H9 (cell line): ENCODE measurements around the gene CCDC9B. TPM values are rescaled to one million over a fixed set of nuclear protein-coding genes. Genes with fewer than 3 reads are reported as not detected.
A peak's percentile ranks its signal among the peaks of the same experiment; 100 is the strongest.

Source experiments
- DNase-seq: peaks from one replicate; pipeline ENCODE4 v3.0.0-alpha.2; 2017
- H2AFZ ChIP-seq: one replicate; pipeline ENCODE4 v1.6.1; 2013; ENCODE audit warnings: mild to moderate bottlenecking, low read length, control low read depth, moderate library complexity
- H2AK5ac ChIP-seq: 2 replicates; pipeline ENCODE4 v1.6.1; 2013; ENCODE audit warnings: low read length, control low read depth, mixed read lengths; ENCODE audit not compliant: insufficient read length
- H2BK120ac ChIP-seq: one replicate; pipeline ENCODE4 v1.6.1; 2013; ENCODE audit warnings: low read depth, mild to moderate bottlenecking, low read length, control low read depth, inconsistent platforms; ENCODE audit not compliant: poor library complexity, severe bottlenecking
- H2BK12ac ChIP-seq: 2 replicates; pipeline ENCODE4 v1.6.1; 2013; ENCODE audit warnings: low read length, control low read depth, mixed read lengths, low read depth; ENCODE audit not compliant: insufficient read length
- H2BK15ac ChIP-seq: 2 replicates; pipeline ENCODE4 v1.6.1; 2013; ENCODE audit warnings: low read depth, low read length, control low read depth
- H2BK20ac ChIP-seq: one replicate; pipeline ENCODE4 v1.6.1; 2013; ENCODE audit warnings: low read depth, mild to moderate bottlenecking, low read length, control low read depth, inconsistent platforms; ENCODE audit not compliant: poor library complexity, severe bottlenecking
- H2BK5ac ChIP-seq: 2 replicates; pipeline ENCODE4 v1.6.1; 2013; ENCODE audit warnings: low read length, control low read depth, mixed read lengths; ENCODE audit not compliant: insufficient read length
- H3K14ac ChIP-seq: 2 replicates; pipeline ENCODE4 v1.6.1; 2013; ENCODE audit warnings: low read length, control low read depth; ENCODE audit not compliant: insufficient read depth
- H3K18ac ChIP-seq: 2 replicates; pipeline ENCODE4 v1.6.1; 2013; ENCODE audit warnings: low read depth, mild to moderate bottlenecking, mixed read lengths, low read length, control low read depth; ENCODE audit not compliant: insufficient read length
- H3K23ac ChIP-seq: 2 replicates; pipeline ENCODE4 v1.6.1; 2013; ENCODE audit warnings: low read length, control low read depth, mixed read lengths, low read depth; ENCODE audit not compliant: insufficient read length
- H3K23me2 ChIP-seq: 2 replicates; pipeline ENCODE4 v1.6.1; 2013; ENCODE audit warnings: low read depth, mild to moderate bottlenecking, mixed read lengths, low read length, control low read depth; ENCODE audit not compliant: insufficient read length, poor library complexity, severe bottlenecking
- H3K27ac ChIP-seq: 2 replicates; pipeline ENCODE4 v1.5.1; 2013; ENCODE audit warnings: low read length, control low read depth, mixed read lengths, low read depth; ENCODE audit not compliant: insufficient read length
- H3K27me3 ChIP-seq: 2 replicates; pipeline ENCODE4 v1.6.1; 2013; ENCODE audit warnings: low read length, control low read depth, inconsistent platforms; ENCODE audit not compliant: insufficient read depth
- H3K4ac ChIP-seq: 2 replicates; pipeline ENCODE4 v1.6.1; 2013; ENCODE audit warnings: low read depth, mild to moderate bottlenecking, control low read depth, inconsistent platforms, low read length, moderate library complexity
- H3K4me1 ChIP-seq: 2 replicates; pipeline ENCODE4 v1.6.1; 2013; ENCODE audit warnings: low read length, control low read depth, inconsistent platforms; ENCODE audit not compliant: insufficient read depth
- H3K4me2 ChIP-seq: 2 replicates; pipeline ENCODE4 v1.6.1; 2013; ENCODE audit warnings: low read length, control low read depth, mixed read lengths; ENCODE audit not compliant: insufficient read length, insufficient read depth
- H3K56ac ChIP-seq: 2 replicates; pipeline ENCODE4 v1.6.1; 2013; ENCODE audit warnings: low read depth, mild to moderate bottlenecking, mixed read lengths, low read length, control low read depth; ENCODE audit not compliant: insufficient read length
- H3K79me1 ChIP-seq: 2 replicates; pipeline ENCODE4 v1.6.1; 2013; ENCODE audit warnings: low read depth, mild to moderate bottlenecking, moderate library complexity, low read length, control low read depth, inconsistent platforms; ENCODE audit not compliant: insufficient read depth, poor library complexity, severe bottlenecking
- H3K79me2 ChIP-seq: 2 replicates; pipeline ENCODE4 v1.6.1; 2013; ENCODE audit warnings: low read length, control low read depth, inconsistent platforms; ENCODE audit not compliant: insufficient read depth
- H3K9ac ChIP-seq: 2 replicates; pipeline ENCODE4 v1.6.1; 2013; ENCODE audit warnings: low read length, control low read depth, mixed read lengths; ENCODE audit not compliant: insufficient read length; ENCODE audit errors: extremely low read depth
- H3K9me3 ChIP-seq: one replicate; pipeline ENCODE4 v1.6.1; 2013; ENCODE audit warnings: low read depth, low read length, inconsistent platforms; ENCODE audit not compliant: control insufficient read depth
- H3T11ph ChIP-seq: one replicate; pipeline ENCODE4 v1.6.1; 2013; ENCODE audit warnings: mild to moderate bottlenecking, low read length, control low read depth, inconsistent platforms
- H4K20me1 ChIP-seq: one replicate; pipeline ENCODE4 v1.6.1; 2013; ENCODE audit not compliant: control insufficient read depth, insufficient read length, insufficient read depth
- H4K5ac ChIP-seq: 2 replicates; pipeline ENCODE4 v1.6.1; 2013; ENCODE audit warnings: low read depth, mild to moderate bottlenecking, mixed read lengths, low read length, control low read depth; ENCODE audit not compliant: insufficient read length
- H4K8ac ChIP-seq: replicated peaks from 2 replicates; pipeline ENCODE4 v1.6.1; 2013; ENCODE audit warnings: low read length, control low read depth, mixed read lengths, low read depth; ENCODE audit not compliant: insufficient read length
- H4K91ac ChIP-seq: 2 replicates; pipeline ENCODE4 v1.6.1; 2013; ENCODE audit warnings: low read depth, mild to moderate bottlenecking, moderate library complexity, mixed read lengths, low read length, control low read depth; ENCODE audit not compliant: insufficient read length
- H3K27ac Mint-ChIP-seq, 3 experiments: 2 replicates in 2 of 3; 3 replicates in 1 of 3; pipeline ENCODE4 v1.8.0; 2020 to 2021; ENCODE audit warnings: mixed read lengths in 3 of 3, mild to moderate bottlenecking in 1 of 3, moderate library complexity in 1 of 3
- H3K27me3 Mint-ChIP-seq: 2 replicates; pipeline ENCODE4 v1.8.0; 2021; ENCODE audit warnings: low read depth, mild to moderate bottlenecking, moderate library complexity, mixed read lengths
- H3K36me3 Mint-ChIP-seq, 3 experiments: 2 replicates in 2 of 3; 3 replicates in 1 of 3; pipeline ENCODE4 v1.8.0; 2020 to 2021; ENCODE audit warnings: low read depth in 3 of 3, mixed read lengths in 3 of 3; ENCODE audit not compliant: insufficient read depth in 1 of 3
- H3K4me1 Mint-ChIP-seq, 2 experiments: 2 replicates each; pipeline ENCODE4 v1.8.0; 2020; ENCODE audit warnings: mixed read lengths in 2 of 2
- H3K4me3 Mint-ChIP-seq, 2 experiments: 2 replicates in 1 of 2; 3 replicates in 1 of 2; pipeline ENCODE4 v1.8.0; 2020 to 2021; ENCODE audit warnings: mild to moderate bottlenecking in 2 of 2, mixed read lengths in 2 of 2, moderate library complexity in 1 of 2
- H3K9me3 Mint-ChIP-seq, 2 experiments: 2 replicates in 1 of 2; 3 replicates in 1 of 2; pipeline ENCODE4 v1.8.0; 2020; ENCODE audit warnings: mild to moderate bottlenecking in 2 of 2, mixed read lengths in 2 of 2, moderate library complexity in 1 of 2
- WGBS: extraction: QIAGEN DNeasy Blood & Tissue Kit; methylation state at CpG from one replicate; pipeline ENCODE4 v1.1.7; 2013; ENCODE audit warnings: missing lambda C conversion rate, low lambda C conversion rate, mixed read lengths; ENCODE audit not compliant: insufficient read length; ENCODE audit errors: extremely low coverage; 5-methylcytosine and 5-hydroxymethylcytosine counted together
- total RNA-seq: library from RNA; stranded (reverse); gene quantifications from 2 replicates; pipeline ENCODE4 v1.2.1, GENCODE V29; 2021
- TF ChIP-seq, protein P1 (sequence below): fragments of 200-600 bp; sonication (generic); conservative IDR thresholded peaks from 3 replicates; pipeline ENCODE4 v1.8.0; 2021; ENCODE audit warnings: antibody characterized with exemption, mild to moderate bottlenecking

Gene CCDC9B
- total RNA-seq, 1 experiment from 2014 or later: 0.48 TPM

DNA sequence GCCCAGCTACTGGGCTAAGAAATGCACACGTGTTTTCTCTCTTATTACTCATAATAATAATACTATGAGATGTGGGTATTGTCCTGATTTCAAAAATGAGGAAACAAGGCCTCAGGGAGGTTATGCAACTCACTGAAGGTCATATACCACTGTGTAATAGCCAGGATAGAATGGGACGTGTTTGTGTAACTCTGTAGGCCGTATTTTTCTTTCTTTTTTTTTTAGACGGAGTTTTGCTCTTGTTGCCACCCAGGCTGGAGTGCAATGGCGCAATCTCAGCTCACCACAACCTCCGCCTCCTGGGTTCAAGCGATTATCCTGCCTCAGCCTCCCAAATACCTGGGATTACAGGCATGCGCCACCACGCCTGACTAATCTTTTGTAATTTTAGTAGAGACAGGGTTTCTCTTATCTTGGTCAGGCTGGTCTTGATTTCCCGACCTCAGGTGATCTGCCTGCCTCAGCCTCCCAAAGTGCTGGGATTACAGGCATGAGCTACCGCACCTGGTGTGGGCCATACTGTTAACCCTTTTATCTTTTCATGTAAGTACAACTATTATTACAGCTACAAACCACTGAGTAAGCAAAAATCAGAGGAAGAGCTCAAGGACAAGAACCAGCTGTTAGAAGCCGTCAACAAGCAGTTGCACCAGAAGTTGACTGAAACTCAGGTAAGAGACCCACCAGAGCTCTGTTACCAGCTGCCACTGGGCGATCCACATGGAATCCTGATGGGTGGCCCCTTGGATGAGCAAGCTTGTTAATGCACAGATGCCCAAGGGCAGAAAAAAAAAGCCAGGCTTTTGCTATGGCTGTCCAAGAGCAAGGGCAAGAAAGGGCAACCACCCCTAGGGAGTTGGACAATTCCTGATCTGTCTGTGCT is 48.4 kb upstream of the CCDC9B start:
- Histone ChIP-seq H4K5ac (no peak overlapping the region), H3K4me2 (no peak overlapping the region), H4K91ac (no peak overlapping the region), H3K56ac (no peak overlapping the region), H3K18ac (no peak overlapping the region), H4K20me1 (no peaks in the 10 kb centered on the region), H3T11ph (no peak overlapping the region), H3K79me2 (peaks cover 2% of the 10 kb centered on the region; the same call in 1 of the 2 replicates), H2BK120ac (no peak overlapping the region), H3K9me3 (no peaks in the 10 kb centered on the region), H3K79me1 (peaks cover 3% of the 10 kb centered on the region), H3K27me3 (no peaks in the 10 kb centered on the region), H3K23ac (no peak overlapping the region), H3K4ac (no peak overlapping the region), H3K4me1 (no peaks in the 10 kb centered on the region), H2AFZ (no peak overlapping the region), H2BK20ac (no peak overlapping the region), H3K23me2 (no peaks in the 10 kb centered on the region), H2BK12ac (no peak overlapping the region), H2BK15ac (no peak overlapping the region), H2BK5ac (no peak overlapping the region), H4K8ac (no peak overlapping the region), H3K9ac (no peak overlapping the region), H3K14ac (no peak overlapping the region), H2AK5ac (no peak overlapping the region), H3K27ac (no peak overlapping the region)
- H3K27me3 Mint-ChIP-seq: no peaks in the 10 kb centered on the region
- H3K4me3 Mint-ChIP-seq: no peak overlapping the region; a peak in 1 of 5 replicates
- peak overlapping the region in 1 of 3 experiments; percentile 68; a peak in 2 of 7 replicates for H3K27ac Mint-ChIP-seq
- no CpG with 5 or more reads among the region's 13 CpGs for WGBS
- H3K4me1 Mint-ChIP-seq: peaks cover 6 to 10% of the 10 kb centered on the region in 2 experiments
- H3K9me3 Mint-ChIP-seq: peaks cover 2 to 7% of the 10 kb centered on the region in 2 experiments; a peak in 3 of 5 replicates
- TF ChIP-seq, protein P1, sequence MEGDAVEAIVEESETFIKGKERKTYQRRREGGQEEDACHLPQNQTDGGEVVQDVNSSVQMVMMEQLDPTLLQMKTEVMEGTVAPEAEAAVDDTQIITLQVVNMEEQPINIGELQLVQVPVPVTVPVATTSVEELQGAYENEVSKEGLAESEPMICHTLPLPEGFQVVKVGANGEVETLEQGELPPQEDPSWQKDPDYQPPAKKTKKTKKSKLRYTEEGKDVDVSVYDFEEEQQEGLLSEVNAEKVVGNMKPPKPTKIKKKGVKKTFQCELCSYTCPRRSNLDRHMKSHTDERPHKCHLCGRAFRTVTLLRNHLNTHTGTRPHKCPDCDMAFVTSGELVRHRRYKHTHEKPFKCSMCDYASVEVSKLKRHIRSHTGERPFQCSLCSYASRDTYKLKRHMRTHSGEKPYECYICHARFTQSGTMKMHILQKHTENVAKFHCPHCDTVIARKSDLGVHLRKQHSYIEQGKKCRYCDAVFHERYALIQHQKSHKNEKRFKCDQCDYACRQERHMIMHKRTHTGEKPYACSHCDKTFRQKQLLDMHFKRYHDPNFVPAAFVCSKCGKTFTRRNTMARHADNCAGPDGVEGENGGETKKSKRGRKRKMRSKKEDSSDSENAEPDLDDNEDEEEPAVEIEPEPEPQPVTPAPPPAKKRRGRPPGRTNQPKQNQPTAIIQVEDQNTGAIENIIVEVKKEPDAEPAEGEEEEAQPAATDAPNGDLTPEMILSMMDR: no peak
- DNase-seq: no peak
- peaks cover 79 to 94% (median 94%) of the 10 kb centered on the region in 3 experiments for H3K36me3 Mint-ChIP-seq
